Liver (tissue), 9 donors: ENCODE results near the gene PDLIM7. TPM values are rescaled to one million over a fixed set of nuclear protein-coding genes. Genes with fewer than 3 reads are reported as not detected.

ENCODE experiments used
- DNase-seq: peaks from one replicate; pipeline ENCODE4 v3.0.0-alpha.2; 2017; ENCODE audit warnings: low spot score
- H3K27ac ChIP-seq, 2 donors: one replicate each; pipeline ENCODE4 v1.7.0; 2013; ENCODE audit warnings: inconsistent platforms in 2 of 2, low read length in 2 of 2, control low read depth in 1 of 2, low read depth in 1 of 2, mild to moderate bottlenecking in 1 of 2
- H3K27me3 ChIP-seq, 4 donors: one replicate each; pipeline versions ENCODE4 v1.6.1 to v1.7.0; 2013; ENCODE audit warnings: low read length in 3 of 4, inconsistent platforms in 1 of 4, mild to moderate bottlenecking in 1 of 4, moderate library complexity in 1 of 4; ENCODE audit not compliant: control insufficient read depth in 4 of 4, insufficient read depth in 4 of 4
- H3K36me3 ChIP-seq, 4 donors: one replicate each; pipeline versions ENCODE4 v1.6.1 to v1.7.0; 2013; ENCODE audit warnings: low read length in 3 of 4, mild to moderate bottlenecking in 3 of 4, low read depth in 1 of 4, moderate library complexity in 1 of 4; ENCODE audit not compliant: control insufficient read depth in 4 of 4, insufficient read depth in 3 of 4
- H3K4me1 ChIP-seq, 4 donors: one replicate each; pipeline versions ENCODE4 v1.6.1 to v1.7.0; 2013; ENCODE audit warnings: low read length in 3 of 4, mild to moderate bottlenecking in 3 of 4, moderate library complexity in 1 of 4; ENCODE audit not compliant: control insufficient read depth in 4 of 4, insufficient read depth in 4 of 4
- H3K4me3 ChIP-seq, 3 donors: one replicate each; pipeline versions ENCODE4 v1.6.1 to v1.7.0; 2013; ENCODE audit warnings: low read length in 3 of 3, control low read depth in 1 of 3, low read depth in 1 of 3, mild to moderate bottlenecking in 1 of 3
- H3K9ac ChIP-seq, 2 donors: one replicate each; pipeline ENCODE4 v1.7.0; 2013; ENCODE audit warnings: low read length in 2 of 2, mild to moderate bottlenecking in 2 of 2, moderate library complexity in 2 of 2, control low read depth in 1 of 2, low read depth in 1 of 2
- H3K9me3 ChIP-seq, 4 donors: one replicate each; pipeline versions ENCODE4 v1.6.1 to v1.7.0; 2013; ENCODE audit warnings: low read length in 3 of 4; ENCODE audit not compliant: control insufficient read depth in 4 of 4
- CTCF ChIP-seq: fragments of 150-350 bp; IDR thresholded peaks from 2 replicates; pipeline ENCODE4 v1.5.1; 2017; ENCODE audit warnings: improper control_type of control experiment, low read depth, low read length; ENCODE audit not compliant: missing input control
- EGR1 ChIP-seq, 2 donors: IDR thresholded peaks; 2 replicates each; pipeline ENCODE4 v1.6.1; 2016 to 2018; ENCODE audit warnings: antibody characterized with exemption in 2 of 2, low read depth in 2 of 2
- FOXA1 ChIP-seq: IDR thresholded peaks from 2 replicates; pipeline ENCODE4 v1.6.1; 2016; ENCODE audit warnings: antibody characterized with exemption
- FOXA2 ChIP-seq: IDR thresholded peaks from 2 replicates; pipeline ENCODE4 v1.6.1; 2016; ENCODE audit warnings: antibody characterized with exemption
- GABPA ChIP-seq, 2 donors: IDR thresholded peaks in 1 of 2; conservative IDR thresholded peaks in 1 of 2; 2 replicates each; pipeline ENCODE4 v1.6.1; 2016; ENCODE audit warnings: antibody characterized with exemption in 2 of 2, mild to moderate bottlenecking in 1 of 2, moderate library complexity in 1 of 2
- HNF4A ChIP-seq, 2 donors: conservative IDR thresholded peaks; 2 replicates each; pipeline ENCODE4 v1.6.1; 2016; ENCODE audit warnings: antibody characterized with exemption in 2 of 2, mild to moderate bottlenecking in 2 of 2
- HNF4G ChIP-seq: IDR thresholded peaks from 2 replicates; pipeline ENCODE4 v1.6.1; 2016; ENCODE audit warnings: antibody characterized with exemption
- JUND ChIP-seq, 2 donors: IDR thresholded peaks; 2 replicates each; pipeline ENCODE4 v1.6.1; 2016; ENCODE audit warnings: antibody characterized with exemption in 2 of 2
- MAX ChIP-seq: IDR thresholded peaks from 2 replicates; pipeline ENCODE4 v1.6.1; 2016; ENCODE audit warnings: antibody characterized with exemption
- NR2F2 ChIP-seq: IDR thresholded peaks from 2 replicates; pipeline ENCODE4 v1.6.1; 2016; ENCODE audit warnings: antibody characterized with exemption
- RAD21 ChIP-seq, 2 donors: IDR thresholded peaks; 2 replicates each; pipeline ENCODE4 v1.6.1; 2016; ENCODE audit warnings: antibody characterized with exemption in 2 of 2, mild to moderate bottlenecking in 2 of 2
- REST ChIP-seq: IDR thresholded peaks from 2 replicates; pipeline ENCODE4 v1.6.1; 2016; ENCODE audit warnings: antibody characterized with exemption, mild to moderate bottlenecking
- RXRA ChIP-seq, 2 donors: IDR thresholded peaks; 2 replicates each; pipeline ENCODE4 v1.6.1; 2017 to 2018; ENCODE audit warnings: antibody characterized with exemption in 2 of 2, mild to moderate bottlenecking in 1 of 2
- SP1 ChIP-seq: IDR thresholded peaks from 2 replicates; pipeline ENCODE4 v1.6.1; 2018; ENCODE audit warnings: antibody characterized with exemption, mild to moderate bottlenecking
- TAF1 ChIP-seq: conservative IDR thresholded peaks from 2 replicates; pipeline ENCODE4 v1.6.1; 2016; ENCODE audit warnings: antibody characterized with exemption, mild to moderate bottlenecking
- YY1 ChIP-seq: IDR thresholded peaks from 2 replicates; pipeline ENCODE4 v1.6.1; 2016; ENCODE audit warnings: antibody characterized with exemption, mild to moderate bottlenecking
- ZBTB33 ChIP-seq: IDR thresholded peaks from 2 replicates; pipeline ENCODE4 v1.6.1; 2016; ENCODE audit warnings: antibody characterized with exemption
- WGBS: extraction: QIAGEN DNeasy Blood & Tissue Kit; methylation state at CpG from one replicate; pipeline ENCODE4 v1.1.7; 2013; 5-methylcytosine and 5-hydroxymethylcytosine counted together
- polyA plus RNA-seq, 2 donors: library from polyadenylated mRNA; stranded (reverse) in 1 of 2; unstranded in 1 of 2; fragments of 200-250 nt in 1 of 2; fragments of >200 nt in 1 of 2; fragmentation: Nextera tagmentation in 1 of 2; extraction: Ambion mirVana in 1 of 2; gene quantifications; one replicate each; pipeline versions ENCODE4 v1.2.1 to v1.2.3, GENCODE V29; 2013 to 2015
- total RNA-seq, 2 donors: library from RNA; depleted of rRNA; stranded (reverse); fragments of >200 nt; gene quantifications; one replicate each; pipeline ENCODE4 v1.2.3, GENCODE V29; 2014
- TF ChIP-seq, protein P1 (sequence below): IDR thresholded peaks from 2 replicates; pipeline ENCODE4 v1.6.1; 2016; ENCODE audit warnings: antibody characterized with exemption
- donor health status: healthy.
- donor health status: healthy.
- donor health status: healthy.
- donor health status: healthy.
- donor health status: healthy.

Gene PDLIM7
- total and polyA plus RNA-seq, 4 donors, result 5.5 to 36.0 (median 8.5) TPM

DNA sequence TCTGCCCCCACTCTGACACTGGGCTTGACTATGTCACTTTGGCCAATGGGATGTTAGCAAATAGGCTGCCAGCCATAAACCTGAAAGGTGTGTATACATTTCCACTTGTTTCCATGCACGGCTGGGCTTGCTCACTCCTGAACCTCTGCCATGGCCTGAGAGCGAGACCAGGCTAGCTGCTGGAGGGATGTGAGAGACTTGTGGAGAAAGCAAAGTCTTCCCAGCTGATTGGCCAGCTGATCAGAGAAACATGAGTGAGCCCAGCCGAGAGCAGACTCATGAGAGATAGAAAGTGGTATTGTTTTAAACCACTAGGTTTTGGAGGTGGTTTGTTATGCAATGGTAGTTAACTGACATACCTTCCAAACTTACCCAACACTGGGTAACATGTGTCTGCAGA lies 43.0 kb upstream of the PDLIM7 start:
- H3K4me1 ChIP-seq, result peaks cover 0 to 5% (median 3%) of the 10 kb centered on the region in 4 donors

GRCh38 chr5:177539411-177539810 lies 42.0 kb upstream of the PDLIM7 start:
- Histone ChIP-seq H3K9ac (no peak overlapping the region), H3K4me3 (no peak overlapping the region), H3K27ac (no peak overlapping the region), H3K4me1 (peaks cover 2 to 16% (median 9%) of the 10 kb centered on the region in 4 donors), H3K27me3 (no peaks in the 10 kb centered on the region), H3K9me3 (no peaks in the 10 kb centered on the region), H3K36me3 (peaks cover 9 to 19% (median 17%) of the 10 kb centered on the region in 4 donors)
- TF ChIP-seq YY1, result no peak
- TF ChIP-seq FOXA2, result no peak
- TF ChIP-seq EGR1 (IDR thresholded peaks at IDR 0.05; ENCODE audit: low read depth in 2 of 2), result no peak
- TF ChIP-seq JUND (IDR thresholded peaks at IDR 0.05), result no peak
- TF ChIP-seq HNF4A (conservative IDR thresholded peaks at IDR 0.05), result no peak
- TF ChIP-seq CTCF, result no peak
- TF ChIP-seq REST, result no peak
- no peak for TF ChIP-seq MAX
- TF ChIP-seq, protein P1, sequence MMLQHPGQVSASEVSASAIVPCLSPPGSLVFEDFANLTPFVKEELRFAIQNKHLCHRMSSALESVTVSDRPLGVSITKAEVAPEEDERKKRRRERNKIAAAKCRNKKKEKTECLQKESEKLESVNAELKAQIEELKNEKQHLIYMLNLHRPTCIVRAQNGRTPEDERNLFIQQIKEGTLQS, result no peak
- TF ChIP-seq ZBTB33, result no peak
- no peak for TF ChIP-seq FOXA1
- TF ChIP-seq RXRA (IDR thresholded peaks at IDR 0.05), result no peak
- no peak for TF ChIP-seq GABPA (IDR thresholded peaks at IDR 0.05 in 1 of 2, conservative IDR thresholded peaks at IDR 0.05 in 1 of 2)
- no peak for TF ChIP-seq SP1
- no peak for TF ChIP-seq NR2F2
- TF ChIP-seq RAD21 (IDR thresholded peaks at IDR 0.05), result no peak
- TF ChIP-seq HNF4G, result no peak
- no peak for TF ChIP-seq TAF1
- DNase-seq, result no peak
- WGBS, result 86% methylated on average over 2 of the region's 2 CpGs

More for the DNA sequence above, 43.0 kb upstream of the PDLIM7 start:
- WGBS, result 86% methylated on average over 3 of the region's 3 CpGs
- no peaks in the 10 kb centered on the region for H3K9me3 ChIP-seq
- TF ChIP-seq MAX (no peak), CTCF (no peak), RAD21 (IDR thresholded peaks at IDR 0.05) (no peak), HNF4A (conservative IDR thresholded peaks at IDR 0.05) (no peak), FOXA1 (no peak)
- no peaks in the 10 kb centered on the region for H3K27me3 ChIP-seq
- H3K27ac ChIP-seq, result no peak overlapping the region
- DNase-seq, result no peak
- H3K9ac ChIP-seq, result no peak overlapping the region
- H3K4me3 ChIP-seq, result no peak overlapping the region
- peaks cover 9 to 19% (median 17%) of the 10 kb centered on the region in 4 donors for H3K36me3 ChIP-seq
